PC-9 (cell line): ENCODE measurements around the gene PKD1L1. TPM values are rescaled to one million over a fixed set of nuclear protein-coding genes. Genes with fewer than 3 reads are reported as not detected.

Source experiments
- BruUV-seq: library from RNA; stranded (reverse); fragments of 400-500 nt; replicated peaks from 2 replicates; lab custom pipeline; 2021; lab: Mats Ljungman, UMichigan
- CTCF ChIA-PET: fragments of 300-600 bp; sonication (Branson Sonifier 250); formaldehyde crosslinking; loops from one replicate; lab custom pipeline; 2022; ENCODE audit warnings: antibody characterized with exemption; lab: Charles Lee
- POLR2A ChIA-PET: fragments of 300-600 bp; sonication (Branson Sonifier 250); formaldehyde crosslinking; loops from one replicate; lab custom pipeline; 2022; ENCODE audit warnings: antibody characterized with exemption; ENCODE audit not compliant: unreplicated experiment; lab: Charles Lee
- DNase-seq, 2 experiments: peaks; one replicate each; pipeline versions ENCODE4 v3.0.0 to v3.0.0-alpha.2; 2015 to 2022; ENCODE audit warnings: mixed read lengths in 1 of 2
- H2AFZ ChIP-seq: fragments of 200-600 bp; sonication (generic); 2 replicates; pipeline ENCODE4 v1.8.1; 2017; ENCODE audit warnings: antibody characterized with exemption
- H3F3A ChIP-seq: fragments of 200-600 bp; sonication (generic); 2 replicates; pipeline ENCODE4 v1.8.1; 2017; ENCODE audit warnings: antibody characterized with exemption, mild to moderate bottlenecking, low read depth; ENCODE audit not compliant: insufficient read depth
- H3K27ac ChIP-seq: fragments of 200-600 bp; sonication (generic); 2 replicates; pipeline ENCODE4 v1.6.1; 2016; ENCODE audit warnings: mixed run types
- H3K27me3 ChIP-seq: fragments of 200-600 bp; sonication (generic); 2 replicates; pipeline ENCODE4 v1.6.1; 2016; ENCODE audit warnings: low read depth, mixed run types; ENCODE audit not compliant: insufficient read depth
- H3K36me3 ChIP-seq: fragments of 200-600 bp; sonication (generic); 2 replicates; pipeline ENCODE4 v1.6.1; 2016; ENCODE audit warnings: low read depth, mixed run types
- H3K4me1 ChIP-seq: fragments of 200-600 bp; sonication (generic); replicated peaks from 2 replicates; pipeline ENCODE4 v1.6.1; 2016; ENCODE audit warnings: mixed run types; ENCODE audit not compliant: insufficient read depth
- H3K4me2 ChIP-seq: fragments of 200-600 bp; sonication (generic); 2 replicates; pipeline ENCODE4 v1.6.1; 2017; ENCODE audit warnings: mixed run types
- H3K4me3 ChIP-seq: fragments of 200-600 bp; sonication (generic); 2 replicates; pipeline ENCODE4 v1.6.1; 2016; ENCODE audit warnings: mixed run types
- H3K79me2 ChIP-seq: fragments of 200-600 bp; sonication (generic); 2 replicates; pipeline ENCODE4 v1.6.1; 2017; ENCODE audit warnings: low read depth, mixed run types
- H3K9me2 ChIP-seq: fragments of 200-600 bp; sonication (generic); 2 replicates; pipeline ENCODE4 v1.8.1; 2017; ENCODE audit warnings: mild to moderate bottlenecking; ENCODE audit not compliant: insufficient read depth
- H3K9me3 ChIP-seq: fragments of 200-600 bp; sonication (generic); 2 replicates; pipeline ENCODE4 v1.8.1; 2016; ENCODE audit warnings: low read depth; ENCODE audit not compliant: insufficient read depth
- H4K20me1 ChIP-seq: fragments of 200-600 bp; sonication (generic); 2 replicates; pipeline ENCODE4 v1.8.1; 2017; ENCODE audit not compliant: insufficient read depth
- EZH2 ChIP-seq: fragments of 200-600 bp; sonication (generic); IDR thresholded peaks from 2 replicates; pipeline ENCODE4 v1.8.0; 2017; ENCODE audit warnings: antibody characterized with exemption, low read depth
- intact Hi-C: fragments of 100-400 bp; cut with micrococcal nuclease; formaldehyde crosslinking; loops from one replicate; pipeline ENCODE4 v1.10.0; 2022; ENCODE audit not compliant: unreplicated experiment
- total RNA-seq: library from RNA; stranded (reverse); gene quantifications from 2 replicates; pipeline ENCODE4 v1.2.3, GENCODE V29; 2021
- TF ChIP-seq, protein P1 (sequence below): fragments of 200-600 bp; sonication (generic); conservative IDR thresholded peaks from 2 replicates; pipeline ENCODE4 v1.6.1; 2017; ENCODE audit warnings: mixed run types, antibody characterized with exemption, mild to moderate bottlenecking, moderate library complexity

Gene PKD1L1
- total RNA-seq, 1 experiment from 2014 or later: 0.07 TPM

DNA sequence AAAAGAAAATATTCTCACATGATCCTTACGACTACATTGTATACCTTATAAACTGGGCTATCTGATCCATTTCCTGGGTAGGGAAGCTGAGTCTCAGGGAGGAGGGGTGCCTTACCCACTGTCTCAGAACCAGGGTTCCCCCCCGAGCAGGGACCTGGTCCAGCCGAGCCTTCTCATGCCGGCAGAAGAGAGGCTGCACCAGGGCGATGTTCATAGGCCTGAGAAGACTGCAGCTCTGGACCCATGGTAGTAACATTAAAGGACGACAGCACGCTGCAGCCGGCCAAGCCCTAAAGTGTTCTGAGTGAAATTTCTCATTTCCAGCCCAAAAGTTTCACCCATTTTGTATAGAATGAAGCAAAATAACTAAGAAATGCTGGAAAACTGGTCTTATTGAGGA, 203.4 kb downstream of the PKD1L1 start:
- no peak for DNase-seq
- Histone ChIP-seq H3K9me3 (no peaks in the 10 kb centered on the region), H4K20me1 (no peaks in the 10 kb centered on the region), H3K79me2 (no peaks in the 10 kb centered on the region), H2AFZ (no peak overlapping the region), H3F3A (no peaks in the 10 kb centered on the region), H3K36me3 (no peaks in the 10 kb centered on the region), H3K27ac (no peak overlapping the region), H3K4me1 (no peaks in the 10 kb centered on the region), H3K4me2 (no peak overlapping the region), H3K4me3 (no peak overlapping the region), H3K27me3 (no peaks in the 10 kb centered on the region), H3K9me2 (no peaks in the 10 kb centered on the region)
- intact Hi-C loops: no loop called here
- TF ChIP-seq EZH2: no peak
- TF ChIP-seq, protein P1, sequence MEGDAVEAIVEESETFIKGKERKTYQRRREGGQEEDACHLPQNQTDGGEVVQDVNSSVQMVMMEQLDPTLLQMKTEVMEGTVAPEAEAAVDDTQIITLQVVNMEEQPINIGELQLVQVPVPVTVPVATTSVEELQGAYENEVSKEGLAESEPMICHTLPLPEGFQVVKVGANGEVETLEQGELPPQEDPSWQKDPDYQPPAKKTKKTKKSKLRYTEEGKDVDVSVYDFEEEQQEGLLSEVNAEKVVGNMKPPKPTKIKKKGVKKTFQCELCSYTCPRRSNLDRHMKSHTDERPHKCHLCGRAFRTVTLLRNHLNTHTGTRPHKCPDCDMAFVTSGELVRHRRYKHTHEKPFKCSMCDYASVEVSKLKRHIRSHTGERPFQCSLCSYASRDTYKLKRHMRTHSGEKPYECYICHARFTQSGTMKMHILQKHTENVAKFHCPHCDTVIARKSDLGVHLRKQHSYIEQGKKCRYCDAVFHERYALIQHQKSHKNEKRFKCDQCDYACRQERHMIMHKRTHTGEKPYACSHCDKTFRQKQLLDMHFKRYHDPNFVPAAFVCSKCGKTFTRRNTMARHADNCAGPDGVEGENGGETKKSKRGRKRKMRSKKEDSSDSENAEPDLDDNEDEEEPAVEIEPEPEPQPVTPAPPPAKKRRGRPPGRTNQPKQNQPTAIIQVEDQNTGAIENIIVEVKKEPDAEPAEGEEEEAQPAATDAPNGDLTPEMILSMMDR: no peak
- no TSS peak for BruUV-seq
- ChIA-PET POLR2A (no interaction called here), CTCF (no interaction called here)

DNA sequence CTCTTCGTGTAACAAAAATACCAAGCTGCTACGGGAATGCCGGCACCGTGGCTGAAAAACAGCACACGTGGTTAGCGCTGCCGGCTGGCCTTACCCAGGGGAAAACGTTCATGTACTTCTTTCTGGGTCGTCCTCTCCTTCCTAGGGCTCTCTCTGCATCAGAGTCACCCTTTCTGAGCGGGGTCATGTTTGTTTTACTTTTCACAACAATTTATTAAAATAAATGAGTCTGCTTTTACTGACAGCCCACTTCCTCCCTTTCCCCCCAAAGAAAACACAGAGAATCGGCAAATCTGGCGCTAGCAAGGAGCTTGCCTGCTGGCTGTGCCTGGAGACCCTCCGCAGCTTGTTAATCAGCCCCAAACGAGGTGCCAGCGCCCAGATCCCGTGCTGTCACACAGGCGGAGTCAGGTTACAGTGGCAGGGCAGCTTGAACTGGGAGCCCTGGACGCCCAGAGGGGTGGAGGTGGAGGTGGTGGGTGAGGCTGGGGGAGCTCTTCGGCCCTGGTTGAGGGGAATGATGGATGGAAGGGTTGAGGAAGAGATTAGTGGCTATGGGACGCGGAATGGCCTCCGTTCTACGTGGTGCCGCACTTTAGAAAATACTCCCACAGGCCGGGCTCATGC, 204.2 kb downstream of the PKD1L1 start:
- CTCF ChIA-PET: no interaction called here

DNA sequence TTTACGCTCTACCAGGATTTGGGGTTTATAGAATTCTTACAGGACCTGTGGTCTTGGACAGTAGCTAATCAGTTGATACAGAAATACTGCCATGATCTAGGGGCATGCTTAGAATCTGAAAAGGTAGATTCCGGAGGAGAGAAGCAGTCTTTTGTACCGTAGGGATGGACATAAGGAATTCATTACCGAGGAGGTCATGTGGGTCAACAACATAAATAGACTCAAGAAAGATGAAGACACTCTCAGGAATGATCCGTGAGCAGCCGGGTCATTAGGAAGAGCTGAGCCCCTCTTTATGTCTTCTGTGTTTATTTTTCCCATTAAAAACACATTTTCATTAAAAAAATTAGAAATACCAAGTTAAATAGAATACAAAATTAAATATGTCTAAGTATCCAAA, 206.3 kb downstream of the PKD1L1 start:
- Histone ChIP-seq H3K9me2 (no peaks in the 10 kb centered on the region), H3K4me3 (no peak overlapping the region), H3K27me3 (no peaks in the 10 kb centered on the region), H4K20me1 (no peaks in the 10 kb centered on the region), H3K4me1 (no peaks in the 10 kb centered on the region), H3K36me3 (no peaks in the 10 kb centered on the region), H3K4me2 (no peak overlapping the region), H3K27ac (no peak overlapping the region), H3K79me2 (no peaks in the 10 kb centered on the region), H3K9me3 (no peaks in the 10 kb centered on the region), H2AFZ (no peak overlapping the region), H3F3A (peaks cover 4% of the 10 kb centered on the region; the same call in 1 of the 2 replicates)
- intact Hi-C loops: no loop called here
- no TSS peak for BruUV-seq
- TF ChIP-seq, protein P1: no peak
- TF ChIP-seq EZH2: no peak
- ChIA-PET CTCF (no interaction called here), POLR2A (no interaction called here)
- no peak for DNase-seq

More for the DNA sequence above, 204.2 kb downstream of the PKD1L1 start:
- Histone ChIP-seq H3K9me3 (no peaks in the 10 kb centered on the region), H2AFZ (no peak overlapping the region), H3K36me3 (no peaks in the 10 kb centered on the region), H3K4me3 (no peak overlapping the region), H3K4me1 (no peaks in the 10 kb centered on the region), H3K4me2 (no peak overlapping the region), H3F3A (no peaks in the 10 kb centered on the region), H4K20me1 (no peaks in the 10 kb centered on the region), H3K9me2 (no peaks in the 10 kb centered on the region), H3K27me3 (no peaks in the 10 kb centered on the region), H3K27ac (no peak overlapping the region), H3K79me2 (no peaks in the 10 kb centered on the region)
- intact Hi-C loops: no loop called here
- POLR2A ChIA-PET: no interaction called here
- DNase-seq: no peak
- TF ChIP-seq, protein P1: no peak
- TF ChIP-seq EZH2: no peak
- no TSS peak for BruUV-seq
